Measurements from ENCODE around the gene ZNF385B. TPM values are rescaled to one million over a fixed set of nuclear protein-coding genes. Genes with fewer than 3 reads are reported as not detected.
A peak's percentile ranks its signal among the peaks of the same experiment; 100 is the strongest.

ZNF385B gene
- total RNA-seq, 1 experiment from 2014 or later: 0.57 TPM

DNA sequence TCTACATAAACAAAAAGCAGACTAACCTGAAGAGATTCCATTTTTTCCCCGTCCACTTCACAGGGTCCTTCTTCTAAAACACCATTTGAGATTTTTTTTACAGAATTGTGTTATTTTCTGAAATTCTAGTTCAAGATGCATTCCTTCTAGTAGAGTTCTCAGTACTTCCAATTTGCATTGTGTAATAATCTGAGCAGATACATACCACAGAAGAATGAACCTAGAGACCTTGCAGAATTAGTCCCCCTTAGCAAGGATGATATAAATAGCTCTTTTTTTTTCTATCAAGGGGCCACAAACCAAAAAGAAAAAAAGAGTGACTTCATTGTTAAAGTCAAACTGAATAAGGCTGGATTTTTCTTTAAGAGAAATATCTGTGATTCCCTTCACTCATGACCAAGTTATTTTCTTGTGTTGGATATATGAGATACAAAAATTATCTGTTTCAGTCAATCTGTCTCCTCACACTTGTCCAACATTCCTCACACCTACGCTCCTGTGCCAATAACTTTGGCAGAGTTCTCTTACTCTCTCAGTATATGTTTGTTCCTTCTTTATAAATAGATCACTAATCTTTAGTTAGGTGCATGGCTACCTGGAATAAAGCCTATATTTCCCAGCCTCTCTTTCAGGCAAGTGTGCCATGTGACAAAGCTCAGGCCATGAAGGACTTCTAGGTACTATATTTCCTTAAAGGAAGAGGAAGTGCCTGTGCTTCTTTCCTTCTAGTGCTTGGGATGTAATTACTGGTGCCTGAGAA lies 183.5 kb downstream of the ZNF385B start:
- intact Hi-C loops (cut with micrococcal nuclease; ENCODE audit: unreplicated experiment): no loop called here
- DNase-seq: no peak
- Mint-ChIP-seq H3K27me3 (ENCODE audit: unreplicated experiment) (no peaks in the 10 kb centered on the region), H3K27ac (ENCODE audit: unreplicated experiment) (no peak overlapping the region), H3K4me1 (ENCODE audit: low read depth, unreplicated experiment) (peaks cover 10% of the 10 kb centered on the region), H3K36me3 (ENCODE audit: insufficient read depth, unreplicated experiment) (no peaks in the 10 kb centered on the region), H3K4me3 (ENCODE audit: low read depth, unreplicated experiment) (no peak overlapping the region), H3K9me3 (ENCODE audit: low read depth, unreplicated experiment) (peaks cover 2% of the 10 kb centered on the region)
- no peak for TF ChIP-seq CTCF (IDR thresholded peaks at IDR 0.05; ENCODE audit: unreplicated experiment)
- CTCF ChIA-PET: no interaction called here
- no TSS peak for BruUV-seq (replicated peaks)

DNA sequence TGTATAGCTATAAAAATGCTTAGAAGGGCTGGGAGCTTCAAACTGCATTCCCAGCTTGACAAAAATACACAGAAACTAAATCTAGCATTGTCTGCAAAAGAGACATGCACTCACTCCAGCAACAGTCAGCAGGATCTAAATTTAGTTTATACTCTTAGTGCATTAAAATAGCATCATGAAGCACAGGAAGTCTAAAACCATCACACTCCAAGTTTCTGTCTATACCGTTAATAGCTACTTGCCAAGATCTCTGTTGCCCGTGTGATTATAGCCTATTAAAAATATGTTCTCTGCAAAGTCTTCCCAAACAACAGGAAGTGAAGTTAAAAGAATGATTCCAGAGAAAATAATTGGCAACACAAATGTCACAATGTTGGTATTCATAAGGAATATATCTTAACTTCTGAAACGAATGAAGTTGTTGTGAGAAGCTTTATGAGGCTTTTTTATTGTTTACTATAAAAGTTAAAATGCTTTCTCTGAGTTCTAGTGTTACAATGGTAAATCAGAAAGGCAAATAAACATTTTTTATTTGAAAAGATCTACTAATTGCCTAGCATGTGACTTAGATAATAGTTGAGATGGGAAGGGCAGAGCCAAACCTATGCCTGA lies 184.2 kb downstream of the ZNF385B start:
- CTCF ChIA-PET: no interaction called here
- no peak overlapping the region for H3K4me3 Mint-ChIP-seq (ENCODE audit: low read depth, unreplicated experiment)
- no peak for TF ChIP-seq CTCF (IDR thresholded peaks at IDR 0.05; ENCODE audit: unreplicated experiment)

DNA sequence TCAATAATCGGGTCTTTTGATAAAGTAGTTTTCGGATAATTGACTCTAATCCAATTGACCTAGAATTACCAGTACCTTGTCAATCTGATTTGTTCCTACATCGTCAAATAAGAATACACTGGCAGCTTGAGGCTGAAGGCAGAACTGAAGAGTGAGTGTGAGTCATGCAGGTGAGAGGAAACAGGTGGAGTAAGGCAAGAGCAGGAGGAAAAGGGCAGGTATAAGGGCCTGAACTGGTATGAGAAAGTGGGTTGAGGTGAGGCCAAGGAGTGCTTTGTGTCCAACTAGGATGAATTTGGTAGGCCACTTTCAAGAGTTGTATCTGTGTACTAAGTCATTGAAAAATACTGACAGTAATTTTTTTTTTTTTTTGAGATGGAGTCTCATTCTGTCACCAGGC lies 186.0 kb downstream of the ZNF385B start:
- no peaks in the 10 kb centered on the region for H3K36me3 Mint-ChIP-seq (ENCODE audit: insufficient read depth, unreplicated experiment)
- no peak overlapping the region for H3K27ac Mint-ChIP-seq (ENCODE audit: unreplicated experiment)
- DNase-seq: peak; percentile 15
- intact Hi-C loops (cut with micrococcal nuclease; ENCODE audit: unreplicated experiment): no loop called here
- no TSS peak for BruUV-seq (replicated peaks)
- H3K9me3 Mint-ChIP-seq (ENCODE audit: low read depth, unreplicated experiment): peaks cover 2% of the 10 kb centered on the region
- CTCF ChIA-PET: interaction anchor here (0.7 kb wide), 1 partner anchor 142 kb away, joined by 3 read pairs; no protein-coding TSS in a partner anchor
- no peak overlapping the region for H3K4me3 Mint-ChIP-seq (ENCODE audit: low read depth, unreplicated experiment)
- no peak for TF ChIP-seq CTCF (IDR thresholded peaks at IDR 0.05; ENCODE audit: unreplicated experiment)
- no peaks in the 10 kb centered on the region for H3K27me3 Mint-ChIP-seq (ENCODE audit: unreplicated experiment)
- H3K4me1 Mint-ChIP-seq (ENCODE audit: low read depth, unreplicated experiment): peaks cover 9% of the 10 kb centered on the region

More for the DNA sequence above, 184.2 kb downstream of the ZNF385B start:
- no peaks in the 10 kb centered on the region for H3K27me3 Mint-ChIP-seq (ENCODE audit: unreplicated experiment)
- H3K27ac Mint-ChIP-seq (ENCODE audit: unreplicated experiment): no peak overlapping the region
- no peak for DNase-seq
- no peaks in the 10 kb centered on the region for H3K36me3 Mint-ChIP-seq (ENCODE audit: insufficient read depth, unreplicated experiment)
- H3K9me3 Mint-ChIP-seq (ENCODE audit: low read depth, unreplicated experiment): peaks cover 2% of the 10 kb centered on the region
- BruUV-seq (replicated peaks): no TSS peak
- intact Hi-C loops (cut with micrococcal nuclease; ENCODE audit: unreplicated experiment): no loop called here
- peaks cover 8% of the 10 kb centered on the region for H3K4me1 Mint-ChIP-seq (ENCODE audit: low read depth, unreplicated experiment)

- Mint-ChIP-seq H3K9me3 (ENCODE audit: low read depth, unreplicated experiment) (peaks cover 2% of the 10 kb centered on the region), H3K27ac (ENCODE audit: unreplicated experiment) (no peak overlapping the region), H3K4me3 (ENCODE audit: low read depth, unreplicated experiment) (no peak overlapping the region), H3K27me3 (ENCODE audit: unreplicated experiment) (no peaks in the 10 kb centered on the region), H3K36me3 (ENCODE audit: insufficient read depth, unreplicated experiment) (no peaks in the 10 kb centered on the region), H3K4me1 (ENCODE audit: low read depth, unreplicated experiment) (peaks cover 9% of the 10 kb centered on the region)
- no peak for TF ChIP-seq CTCF (IDR thresholded peaks at IDR 0.05; ENCODE audit: unreplicated experiment)
- no TSS peak for BruUV-seq (replicated peaks)
- CTCF ChIA-PET: no interaction called here
- DNase-seq: no peak
- intact Hi-C loops (cut with micrococcal nuclease; ENCODE audit: unreplicated experiment): no loop called here
These were observed 190.1 kb downstream of the ZNF385B start for GRCh38 chr2:179671043-179671981.

All from Calu3 (cell line).